BJ (cell line): ENCODE results near the gene PARK7. TPM values are rescaled to one million over a fixed set of nuclear protein-coding genes. Genes with fewer than 3 reads are reported as not detected.

ENCODE experiments used
- CTCF ChIA-PET: fragments of 350-600 bp; formaldehyde crosslinking; extraction: SDS; loops from one replicate; lab custom pipeline; 2021; ENCODE audit warnings: antibody characterized with exemption, inconsistent platforms; lab: Yijun Ruan, JAX
- POLR2A ChIA-PET: fragments of 300-600 bp; sonication (Branson Sonifier 250); formaldehyde crosslinking; extraction: SDS; loops from one replicate; lab custom pipeline; 2021; ENCODE audit warnings: antibody characterized with exemption; lab: Charles Lee
- DNase-seq: peaks from one replicate; pipeline ENCODE4 v3.0.0-alpha.2; 2011; ENCODE audit warnings: low read depth
- H3K27me3 ChIP-seq: 2 replicates; pipeline ENCODE4 v1.6.0; 2011; ENCODE audit warnings: low read length; ENCODE audit not compliant: control insufficient read depth, insufficient read depth
- H3K36me3 ChIP-seq: 2 replicates; pipeline ENCODE4 v1.5.1; 2011; ENCODE audit warnings: low read length; ENCODE audit not compliant: control insufficient read depth, insufficient read depth
- H3K4me3 ChIP-seq: 2 replicates; pipeline ENCODE4 v1.5.1; 2011; ENCODE audit warnings: low read depth, mild to moderate bottlenecking, control low read depth, low read length
- polyA plus RNA-seq: library from polyadenylated mRNA; depleted of rRNA; stranded (reverse); fragments of >200 nt; gene quantifications from 2 replicates; pipeline ENCODE4 v1.2.3, GENCODE V29; 2011
- TF ChIP-seq, protein P1 (sequence below): IDR thresholded peaks from 2 replicates; pipeline ENCODE4 v1.5.1; 2011; ENCODE audit warnings: low read depth, mild to moderate bottlenecking, control low read depth, inconsistent platforms, low read length, moderate library complexity; ENCODE audit not compliant: insufficient read depth

Gene PARK7
- polyA plus RNA-seq, 1 experiment, result 242 TPM

GRCh38 chr1:7972285-7972684, 10.8 kb downstream of the PARK7 start:
- TF ChIP-seq, protein P1, sequence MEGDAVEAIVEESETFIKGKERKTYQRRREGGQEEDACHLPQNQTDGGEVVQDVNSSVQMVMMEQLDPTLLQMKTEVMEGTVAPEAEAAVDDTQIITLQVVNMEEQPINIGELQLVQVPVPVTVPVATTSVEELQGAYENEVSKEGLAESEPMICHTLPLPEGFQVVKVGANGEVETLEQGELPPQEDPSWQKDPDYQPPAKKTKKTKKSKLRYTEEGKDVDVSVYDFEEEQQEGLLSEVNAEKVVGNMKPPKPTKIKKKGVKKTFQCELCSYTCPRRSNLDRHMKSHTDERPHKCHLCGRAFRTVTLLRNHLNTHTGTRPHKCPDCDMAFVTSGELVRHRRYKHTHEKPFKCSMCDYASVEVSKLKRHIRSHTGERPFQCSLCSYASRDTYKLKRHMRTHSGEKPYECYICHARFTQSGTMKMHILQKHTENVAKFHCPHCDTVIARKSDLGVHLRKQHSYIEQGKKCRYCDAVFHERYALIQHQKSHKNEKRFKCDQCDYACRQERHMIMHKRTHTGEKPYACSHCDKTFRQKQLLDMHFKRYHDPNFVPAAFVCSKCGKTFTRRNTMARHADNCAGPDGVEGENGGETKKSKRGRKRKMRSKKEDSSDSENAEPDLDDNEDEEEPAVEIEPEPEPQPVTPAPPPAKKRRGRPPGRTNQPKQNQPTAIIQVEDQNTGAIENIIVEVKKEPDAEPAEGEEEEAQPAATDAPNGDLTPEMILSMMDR, result no peak
- CTCF ChIA-PET, result interaction anchor here (1.1 kb wide), 1 partner anchor 876 kb away, joined by 3 read pairs; no protein-coding TSS in a partner anchor
- Histone ChIP-seq H3K4me3 (no peak overlapping the region), H3K27me3 (no peaks in the 10 kb centered on the region), H3K36me3 (peaks cover 23% of the 10 kb centered on the region)
- POLR2A ChIA-PET, result no interaction called here
- no peak for DNase-seq

DNA sequence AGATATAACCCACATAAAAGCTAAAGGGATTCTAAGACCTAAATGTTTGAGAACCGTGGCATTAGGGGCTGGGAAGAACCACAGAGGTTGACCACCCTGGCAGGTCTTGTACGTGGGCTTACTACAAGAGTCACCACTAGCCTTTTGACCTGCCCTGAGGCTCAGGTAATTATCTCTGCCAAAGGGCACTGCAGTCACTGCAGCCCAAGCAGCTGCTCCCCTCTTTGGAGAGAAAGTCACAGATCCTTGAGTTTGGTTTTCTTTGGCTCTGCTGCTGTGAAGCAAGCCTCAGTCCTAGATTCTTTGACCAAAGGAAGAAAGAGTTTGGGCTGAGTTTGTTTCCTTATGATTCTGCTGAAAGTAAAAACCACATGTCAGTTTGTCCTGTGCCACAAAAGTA, 11.6 kb downstream of the PARK7 start:
- ChIA-PET CTCF (interaction anchor here (0.6 to 1.1 kb wide), 2 partner anchors 341 to 876 kb away, joined by 3 read pairs; no protein-coding TSS in a partner anchor), POLR2A (no interaction called here)
- no peak for DNase-seq
- TF ChIP-seq, protein P1, result no peak
- Histone ChIP-seq H3K27me3 (no peaks in the 10 kb centered on the region), H3K4me3 (no peak overlapping the region), H3K36me3 (peaks cover 24% of the 10 kb centered on the region)

DNA sequence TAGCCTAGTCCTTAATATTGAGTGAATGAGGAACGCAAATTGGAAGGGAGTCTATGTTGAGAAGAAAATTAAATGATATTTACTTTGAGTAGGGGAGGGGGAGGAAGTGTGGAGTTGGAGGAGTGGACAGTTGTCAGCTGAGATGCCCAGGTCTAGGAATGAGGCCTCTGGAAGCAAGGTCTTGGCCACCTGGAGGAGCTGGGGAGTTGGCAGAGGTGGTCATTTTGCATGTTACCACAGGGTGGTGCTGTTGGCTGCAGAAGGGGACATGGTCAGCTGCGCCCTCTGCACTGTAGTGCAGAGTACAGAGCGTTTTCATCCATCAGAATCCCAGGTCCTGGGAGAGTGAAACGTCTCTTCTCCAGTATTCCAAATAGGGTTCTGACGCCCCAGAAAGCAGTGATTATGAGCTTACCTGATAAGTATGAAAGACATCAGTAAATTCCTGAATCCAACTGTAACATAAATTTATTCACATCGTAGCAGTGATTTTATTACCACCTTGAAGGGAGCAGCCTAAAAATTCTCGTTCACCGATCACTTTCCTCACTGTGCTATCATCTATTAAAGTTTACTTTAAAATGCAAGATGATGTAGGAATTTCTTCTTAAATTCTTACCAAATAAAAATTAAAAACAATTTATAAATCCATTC, 13.8 kb downstream of the PARK7 start:
- ChIA-PET POLR2A (no interaction called here), CTCF (interaction anchor here (0.5 to 4.3 kb wide), 32 partner anchors 8 to 873 kb away, joined by 3 to 37 read pairs (median 4); no protein-coding TSS in a partner anchor)
- Histone ChIP-seq H3K36me3 (peaks cover 26% of the 10 kb centered on the region), H3K27me3 (no peaks in the 10 kb centered on the region), H3K4me3 (no peak overlapping the region)
- DNase-seq, result no peak
- TF ChIP-seq, protein P1, result peak; percentile 94

- ChIA-PET POLR2A (no interaction called here), CTCF (interaction anchor here (0.6 to 7.8 kb wide), 11 partner anchors 11 to 745 kb away, joined by 3 to 71 read pairs (median 4); partner anchors contain the start of genes ERRFI1 and SLC45A1)
- peaks cover 28% of the 10 kb centered on the region for H3K36me3 ChIP-seq
- TF ChIP-seq, protein P1, result no peak
- H3K4me3 ChIP-seq, result no peak overlapping the region
- H3K27me3 ChIP-seq, result no peaks in the 10 kb centered on the region
- no peak for DNase-seq
These were observed 19.5 kb downstream of the PARK7 start for GRCh38 chr1:7980984-7981383.

DNA sequence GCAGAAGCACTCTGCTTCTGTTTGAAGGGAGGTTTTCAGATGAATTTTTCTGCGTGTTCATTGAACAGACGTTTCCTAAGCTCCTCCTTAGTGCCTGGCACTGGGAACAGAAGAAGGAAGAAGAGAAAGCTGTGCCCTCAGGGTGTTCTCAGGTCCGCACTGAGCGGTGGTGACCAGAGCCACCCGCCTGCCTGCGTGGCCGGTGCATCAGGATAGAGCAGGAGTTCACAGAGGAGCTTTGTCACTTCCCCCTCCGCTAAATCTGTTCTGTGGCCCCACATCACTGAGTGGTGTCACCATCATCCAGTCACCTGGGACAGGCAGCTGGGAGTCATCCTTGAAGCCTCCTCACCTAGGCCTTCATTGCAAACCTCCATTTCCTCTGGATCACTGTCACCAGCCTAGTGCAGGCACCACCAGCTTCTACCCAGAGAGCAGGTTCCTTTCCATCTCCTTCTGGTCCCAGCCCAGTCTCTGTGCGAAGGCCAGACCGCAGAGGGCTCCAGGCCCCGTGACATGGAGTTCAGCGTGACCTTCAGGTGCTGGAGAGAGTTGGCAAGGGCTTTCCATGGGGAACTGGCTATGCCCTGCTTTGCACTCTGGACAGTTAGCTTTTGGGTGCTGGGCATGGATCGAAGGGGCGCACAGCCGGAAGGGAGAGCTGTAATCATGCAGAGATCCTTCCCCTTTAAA, 21.7 kb downstream of the PARK7 start:
- TF ChIP-seq, protein P1, result no peak
- H3K36me3 ChIP-seq, result peaks cover 27% of the 10 kb centered on the region
- no peak for DNase-seq
- ChIA-PET CTCF (interaction anchor here (0.8 to 7.8 kb wide), 11 partner anchors 8 to 866 kb away, joined by 3 to 71 read pairs (median 5); partner anchors contain the start of gene SLC45A1), POLR2A (no interaction called here)
- H3K4me3 ChIP-seq, result no peak overlapping the region
- no peaks in the 10 kb centered on the region for H3K27me3 ChIP-seq
